Esophagus mucosa (tissue), 1 donor: ENCODE data around the gene PNKP. TPM values are rescaled to one million over a fixed set of nuclear protein-coding genes. Genes with fewer than 3 reads are reported as not detected.
A peak's percentile ranks its signal among the peaks of the same experiment; 100 is the strongest.

Source experiments
- ATAC-seq: fragments of 200-7000 bp; cut with Tn5 transposase; one replicate; pipeline ENCODE4 v1.9.1; 2020
- total RNA-seq: library from RNA; stranded (reverse); gene quantifications from one replicate; pipeline ENCODE4 v1.2.4, GENCODE V29; 2023
- donor health status: DM: yes; HTN: yes; CAD: no.

PNKP gene
- total RNA-seq, 1 donor from 2014 or later: 29.2 TPM

DNA sequence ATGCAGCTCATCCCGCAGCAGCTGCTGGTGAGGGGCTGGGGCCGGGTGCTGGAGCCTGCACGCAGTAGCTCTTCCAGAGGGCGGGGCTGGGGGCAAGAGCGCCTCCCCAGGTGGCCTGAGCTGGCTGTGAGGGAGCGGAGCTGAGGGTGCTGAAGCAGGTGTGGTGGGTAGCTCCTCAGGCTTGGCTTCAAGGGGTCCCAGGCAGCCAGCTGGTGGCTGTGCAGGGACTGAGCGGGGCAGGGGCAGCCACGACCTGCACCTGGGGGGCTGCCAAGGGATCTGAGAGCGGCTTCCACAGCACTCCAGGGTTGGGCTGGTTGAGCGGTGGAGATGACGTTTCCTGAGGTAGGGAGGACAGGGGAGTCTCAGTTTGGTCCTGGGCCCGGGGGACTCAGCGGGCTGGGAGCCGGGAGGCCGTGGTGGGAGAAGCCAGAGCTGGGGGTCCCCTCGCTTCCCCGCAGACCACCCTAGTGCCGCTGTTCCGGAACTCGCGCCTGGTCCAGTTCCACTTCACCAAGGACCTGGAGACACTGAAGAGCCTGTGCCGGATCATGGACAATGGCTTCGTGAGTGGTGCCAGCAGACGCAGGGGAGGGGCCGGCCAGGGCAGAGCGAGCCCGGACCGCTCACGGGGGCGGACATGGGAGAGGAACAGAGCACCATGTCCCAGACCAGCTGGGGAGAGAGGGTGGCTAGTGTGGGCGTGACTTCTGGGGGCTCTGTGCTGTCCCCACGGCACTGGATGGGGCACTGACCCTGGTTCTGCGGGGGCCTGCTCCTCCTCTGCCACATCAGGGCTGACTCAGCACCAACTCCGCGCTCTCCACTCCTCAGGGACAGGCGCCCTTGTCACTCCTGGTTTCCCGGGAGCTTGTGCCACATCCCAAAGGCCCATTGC is 9.0 kb downstream of the PNKP start:
- no peak for ATAC-seq

DNA sequence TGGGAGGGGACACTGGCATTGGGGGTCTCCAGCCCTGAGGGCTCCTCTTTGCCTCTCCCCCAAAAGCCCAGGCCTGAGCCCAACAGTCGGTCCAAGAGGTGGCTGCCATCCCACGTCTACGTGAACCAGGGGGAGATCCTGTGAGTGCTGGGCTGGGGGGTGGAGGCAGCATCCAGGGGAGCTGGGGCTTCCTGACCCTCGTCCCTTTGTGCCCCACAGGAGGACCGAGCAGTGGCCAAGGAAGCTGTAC is 9.6 kb downstream of the PNKP start:
- ATAC-seq: no peak

DNA sequence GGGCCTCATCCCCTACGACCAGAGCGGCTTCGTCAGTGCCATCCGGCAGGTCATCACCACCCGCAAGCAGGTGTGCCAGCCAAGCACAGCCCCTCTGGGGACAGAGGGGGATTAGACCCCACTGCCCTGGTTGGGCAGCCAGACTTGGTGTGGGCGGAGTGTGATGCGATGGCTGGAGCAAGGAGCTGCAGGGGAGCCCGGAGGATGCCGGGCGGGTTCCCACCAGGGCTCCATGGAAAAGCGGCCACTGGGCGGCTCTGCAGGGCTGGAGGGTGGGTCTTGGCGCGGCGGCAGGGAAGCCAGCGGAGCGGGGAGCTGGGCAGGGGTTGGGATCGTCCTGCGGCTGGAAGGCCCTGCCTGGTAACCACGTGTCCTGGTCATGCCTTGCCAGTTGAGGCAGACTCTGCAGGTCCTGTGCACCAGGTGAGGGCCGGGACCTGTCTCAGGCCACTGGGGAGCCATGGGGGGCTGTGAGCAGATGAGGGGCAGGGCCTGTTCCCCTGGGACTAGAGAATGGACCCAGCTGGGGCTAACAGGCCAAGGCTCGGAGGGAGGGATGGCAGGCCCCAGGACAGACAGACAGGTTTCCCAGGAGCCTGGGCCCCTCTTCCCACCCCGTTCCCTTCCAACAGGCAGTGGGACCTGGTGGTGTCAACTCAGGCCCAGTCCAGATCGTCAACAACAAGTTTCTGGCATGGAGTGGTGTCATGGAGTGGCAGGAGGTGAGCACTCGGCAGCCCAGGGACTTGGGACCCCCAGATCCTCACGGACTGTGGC is 10.1 kb downstream of the PNKP start:
- peak; percentile 0 for ATAC-seq

DNA sequence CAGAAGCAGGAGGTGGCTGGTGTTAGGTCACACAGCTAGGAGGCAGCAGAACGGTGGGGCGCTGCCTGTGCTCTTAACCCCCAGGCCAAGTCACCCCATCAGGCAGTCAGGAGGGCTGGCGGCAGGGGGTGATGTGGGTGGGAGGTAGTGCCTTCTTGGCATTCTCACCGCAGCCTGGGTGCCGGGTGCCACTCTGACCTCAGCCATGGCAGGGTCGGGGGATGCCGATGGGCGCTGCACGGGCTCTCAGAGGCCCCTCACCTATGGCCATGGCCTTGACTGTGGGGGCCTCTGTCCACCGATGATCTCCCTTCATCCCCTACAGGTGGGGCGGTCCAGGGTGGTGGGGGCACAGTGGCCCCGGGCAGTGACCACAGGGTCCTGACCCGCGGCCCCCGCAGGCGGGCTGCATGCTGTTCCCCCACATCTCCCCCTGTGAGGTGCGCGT is 10.8 kb downstream of the PNKP start:
- ATAC-seq: peak; percentile 2

DNA sequence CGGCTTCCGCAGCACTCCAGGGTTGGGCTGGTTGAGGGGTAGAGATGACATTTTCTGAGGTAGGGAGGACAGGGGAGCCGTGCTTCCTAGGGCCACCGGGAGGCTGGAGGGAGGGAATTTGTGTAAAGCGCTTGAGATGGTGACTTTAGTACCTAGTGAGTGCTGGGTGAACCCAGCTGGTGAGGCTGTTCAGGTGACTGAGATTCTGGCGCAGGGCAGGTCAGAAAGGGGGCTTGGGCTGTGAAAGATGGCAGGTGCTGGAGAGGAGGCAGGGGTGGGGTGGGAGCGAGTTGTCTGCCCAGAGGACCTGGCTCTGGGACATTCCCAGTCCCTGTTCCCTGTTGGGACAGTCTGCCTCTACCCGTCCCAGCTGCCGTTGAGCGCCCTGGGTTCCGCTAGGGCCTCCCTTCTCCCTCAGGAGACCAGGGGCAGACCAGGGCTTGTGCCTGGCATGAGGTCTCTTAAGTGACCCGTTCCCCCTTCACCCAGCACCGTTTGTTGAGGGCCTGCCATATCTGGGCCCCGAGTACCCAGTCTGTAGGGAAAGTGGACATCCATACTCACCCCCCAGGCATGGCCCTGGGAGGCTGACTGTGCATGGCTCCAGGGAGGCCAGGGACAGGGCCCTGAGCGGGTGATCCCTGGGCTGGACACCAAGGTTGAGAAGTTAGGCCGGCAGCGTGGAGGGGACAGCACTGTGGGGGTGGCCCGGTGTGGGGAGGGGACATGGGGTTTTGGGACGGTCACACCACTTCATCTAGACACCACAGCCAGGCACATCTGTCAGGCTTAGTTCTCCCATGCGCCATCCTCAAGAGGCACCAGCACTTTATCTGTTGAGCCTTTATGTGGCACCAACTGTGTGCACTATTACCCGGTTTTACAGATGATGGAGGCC is 11.5 kb downstream of the PNKP start:
- no peak for ATAC-seq

DNA sequence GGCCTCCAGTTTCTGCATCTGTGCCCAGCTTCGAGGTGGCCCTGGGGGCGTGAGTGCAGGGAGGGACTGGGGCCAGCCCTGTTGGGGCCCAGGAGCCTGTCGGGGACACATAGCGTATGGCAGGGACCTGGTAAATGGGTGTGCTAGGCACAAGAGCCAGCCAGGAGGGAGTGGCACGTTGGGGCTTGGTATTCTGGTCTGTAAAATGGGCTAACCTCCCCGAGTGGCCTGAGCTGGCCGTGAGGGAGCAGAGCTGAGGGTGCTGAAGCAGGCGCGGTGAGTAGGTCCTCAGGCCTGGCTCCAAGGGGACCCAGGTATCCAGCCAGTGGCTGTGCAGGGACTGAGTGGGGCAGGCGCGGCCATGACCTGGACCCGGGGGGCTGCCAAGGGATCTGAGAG is 12.1 kb downstream of the PNKP start:
- no peak for ATAC-seq

DNA sequence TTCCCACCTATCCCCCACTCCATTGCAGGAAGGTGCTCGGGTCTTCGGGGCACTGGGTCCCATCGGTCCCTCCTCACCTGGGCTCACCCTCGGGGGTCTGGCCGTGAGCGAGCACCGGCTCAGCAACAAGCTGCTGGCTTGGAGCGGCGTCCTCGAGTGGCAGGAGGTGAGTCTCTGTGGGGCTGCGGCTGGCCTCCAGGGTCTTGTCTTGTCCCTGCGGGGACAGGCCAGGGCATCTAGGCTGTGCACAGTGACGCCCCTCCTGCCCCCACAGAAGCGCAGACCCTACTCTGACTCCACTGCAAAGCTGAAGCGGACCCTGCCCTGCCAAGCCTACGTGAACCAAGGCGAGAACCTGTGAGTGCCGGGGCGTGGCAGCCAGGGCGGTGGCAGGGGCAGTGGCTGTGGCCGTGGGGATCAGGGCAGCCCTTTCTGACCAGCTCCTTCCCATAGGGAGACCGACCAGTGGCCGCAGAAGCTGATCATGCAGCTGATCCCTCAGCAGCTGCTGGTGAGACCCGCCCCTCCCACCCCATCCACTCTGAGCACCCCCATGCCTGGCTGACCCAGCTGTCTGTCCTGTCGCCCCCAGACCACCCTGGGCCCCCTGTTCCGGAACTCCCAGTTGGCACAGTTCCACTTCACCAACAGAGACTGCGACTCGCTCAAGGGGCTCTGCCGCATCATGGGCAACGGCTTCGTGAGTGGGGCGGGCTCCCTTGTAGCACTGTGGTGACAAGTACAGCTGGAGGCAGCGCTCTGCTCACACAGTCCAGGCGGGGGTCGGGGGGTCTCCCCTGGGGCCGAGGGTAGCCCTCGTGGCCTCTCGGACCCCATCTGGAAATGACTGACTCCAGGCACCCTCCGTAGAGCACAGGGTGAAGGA is 12.8 kb downstream of the PNKP start:
- no peak for ATAC-seq

DNA sequence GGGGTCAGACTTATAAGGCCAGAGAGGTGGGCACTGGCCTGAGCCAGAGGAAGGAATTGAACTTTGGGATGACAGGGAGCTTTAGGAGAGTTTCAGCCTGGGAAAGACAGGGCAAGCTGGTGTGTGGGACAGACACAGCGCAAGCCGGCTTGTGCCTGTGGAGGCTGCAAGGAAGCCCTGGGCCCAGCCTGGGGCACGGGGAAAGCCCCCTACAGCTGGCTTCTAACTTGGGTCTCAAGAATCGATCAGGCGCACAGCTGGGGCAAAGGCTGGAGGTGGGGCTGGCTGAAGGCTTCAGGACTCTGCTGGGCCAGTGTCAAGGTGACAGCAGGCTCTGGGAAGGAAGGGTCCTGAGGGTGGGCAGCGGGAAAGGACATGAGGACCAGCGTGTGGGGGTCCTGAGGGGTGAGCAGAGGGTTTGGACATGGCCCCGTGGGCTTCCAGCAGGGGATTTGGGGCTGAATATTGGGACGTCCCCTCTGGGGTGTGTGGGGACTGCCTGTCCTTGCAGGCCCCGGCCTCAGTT is 13.5 kb downstream of the PNKP start:
- no peak for ATAC-seq

DNA sequence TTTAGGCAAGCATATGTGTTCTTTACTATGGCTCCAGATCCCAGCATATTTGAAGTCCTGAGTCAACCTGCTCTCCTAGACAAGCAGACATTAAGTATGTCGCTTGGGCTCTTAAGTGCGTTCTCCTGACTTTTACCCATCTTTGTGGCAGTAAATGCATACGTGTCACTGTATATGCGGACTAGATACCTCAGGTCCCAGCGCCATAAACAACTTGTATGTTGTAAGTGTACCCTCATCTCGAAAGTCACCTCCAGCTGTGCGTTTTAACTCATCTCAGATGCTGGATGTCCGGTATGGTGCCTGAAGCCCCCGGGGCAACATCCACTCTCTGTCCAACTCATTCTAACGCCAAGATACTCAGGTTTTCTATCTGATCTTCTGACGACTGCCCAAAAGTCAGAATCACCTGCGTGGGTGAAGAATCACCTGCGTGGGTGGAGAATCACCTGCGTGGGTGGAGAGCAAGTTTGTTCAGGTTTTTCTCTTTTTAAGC is 14.7 kb downstream of the PNKP start:
- ATAC-seq: no peak

DNA sequence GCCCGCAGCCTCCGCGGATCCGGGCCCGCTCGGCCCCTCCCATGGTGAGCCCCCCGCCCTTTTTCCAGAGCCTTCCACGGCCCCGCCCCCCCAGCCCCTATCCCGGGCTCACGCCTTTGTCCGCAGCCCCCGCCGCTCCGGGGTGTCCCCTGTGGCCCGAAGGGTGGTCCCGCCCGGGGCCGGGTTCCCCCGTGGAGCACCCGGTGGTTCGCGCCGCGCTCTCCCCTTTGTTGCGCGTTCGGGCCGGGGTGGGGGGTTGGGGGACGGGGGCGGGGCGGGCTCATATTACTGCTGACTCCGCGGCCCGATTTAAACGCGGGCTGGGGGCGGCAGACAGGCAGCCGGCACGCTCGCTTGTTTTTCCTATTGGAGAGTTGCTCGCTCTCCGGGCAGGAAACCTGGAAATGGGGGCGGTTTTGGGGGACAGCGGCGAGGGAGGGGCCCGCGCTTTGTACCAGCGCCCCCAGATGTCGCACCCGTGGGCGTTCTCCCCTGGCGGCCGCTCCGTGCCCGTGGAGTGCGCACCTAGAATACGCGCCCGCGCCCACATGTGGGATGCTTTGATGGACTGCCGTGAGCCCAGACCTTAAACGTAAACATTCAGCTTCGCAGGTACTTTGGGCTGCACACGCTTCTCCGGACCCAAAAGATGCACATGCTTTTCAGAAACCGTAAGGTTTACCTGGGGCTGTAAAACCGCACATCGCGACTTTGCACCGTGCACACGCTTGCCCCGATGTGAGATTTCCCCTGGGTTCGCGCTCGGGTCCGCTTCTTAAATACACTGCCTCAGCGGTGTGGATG is 15.7 kb downstream of the PNKP start:
- ATAC-seq: no peak

DNA sequence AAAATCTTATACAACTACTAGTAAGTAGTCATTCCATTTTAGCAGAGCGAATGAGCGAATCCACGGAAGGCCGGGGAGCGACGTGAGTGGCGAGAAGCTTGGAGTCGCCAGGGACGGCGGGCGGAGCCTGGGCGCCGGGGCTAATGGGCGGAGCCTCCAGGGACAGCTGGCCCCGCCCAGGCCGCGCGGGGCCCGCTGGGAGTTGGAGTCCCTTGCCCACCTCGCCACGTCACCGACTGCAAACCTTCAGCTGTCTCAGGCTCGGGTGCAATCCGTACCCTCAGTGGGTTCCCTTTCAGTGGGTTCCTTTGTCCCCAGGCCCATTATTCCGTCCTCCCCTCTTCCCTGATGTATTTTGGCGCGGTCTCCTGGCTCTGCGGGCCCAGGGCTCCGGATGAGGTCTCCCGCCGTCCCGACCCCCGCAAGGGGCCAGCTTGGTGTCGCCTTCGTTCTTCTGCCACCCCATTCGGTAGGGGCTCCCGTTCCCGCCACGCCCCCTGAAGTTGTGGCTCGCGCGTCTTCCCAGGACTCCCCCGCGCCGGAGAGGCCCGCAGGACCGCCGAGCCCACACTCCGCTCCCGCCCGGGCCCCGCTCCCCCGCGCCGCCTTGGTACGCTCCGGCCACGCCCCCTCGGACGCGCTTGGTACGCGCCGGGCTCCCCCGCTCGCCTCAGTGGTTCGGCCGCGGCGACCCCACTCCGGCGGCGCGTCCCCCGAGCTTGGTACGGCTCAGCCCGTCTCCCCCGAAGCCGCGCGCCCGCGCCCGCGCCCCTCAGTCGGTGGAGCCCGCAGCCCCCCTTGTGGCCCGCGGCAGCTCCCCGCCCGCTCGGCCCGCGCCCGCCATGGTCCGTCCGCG is 16.7 kb downstream of the PNKP start, which contains the start of gene PTOV1:
Gene PTOV1 (plus strand): TSS at position 673 of the 856 bp plus-strand sequence.
- ATAC-seq: peak; percentile 87

DNA sequence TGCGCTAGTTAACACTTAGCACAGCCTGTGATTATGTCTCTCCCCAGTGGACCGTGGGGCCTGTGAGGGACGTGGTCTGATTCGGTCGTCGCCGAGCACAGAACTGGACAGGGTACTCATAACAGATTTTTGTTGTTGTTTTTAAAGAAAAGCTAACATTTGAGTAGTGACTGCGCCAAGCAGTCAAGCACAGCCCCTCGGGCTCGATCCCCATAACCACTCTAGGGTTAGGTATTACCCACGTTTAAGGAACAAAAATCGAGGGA is 17.2 kb downstream of the PNKP start:
- no peak for ATAC-seq

DNA sequence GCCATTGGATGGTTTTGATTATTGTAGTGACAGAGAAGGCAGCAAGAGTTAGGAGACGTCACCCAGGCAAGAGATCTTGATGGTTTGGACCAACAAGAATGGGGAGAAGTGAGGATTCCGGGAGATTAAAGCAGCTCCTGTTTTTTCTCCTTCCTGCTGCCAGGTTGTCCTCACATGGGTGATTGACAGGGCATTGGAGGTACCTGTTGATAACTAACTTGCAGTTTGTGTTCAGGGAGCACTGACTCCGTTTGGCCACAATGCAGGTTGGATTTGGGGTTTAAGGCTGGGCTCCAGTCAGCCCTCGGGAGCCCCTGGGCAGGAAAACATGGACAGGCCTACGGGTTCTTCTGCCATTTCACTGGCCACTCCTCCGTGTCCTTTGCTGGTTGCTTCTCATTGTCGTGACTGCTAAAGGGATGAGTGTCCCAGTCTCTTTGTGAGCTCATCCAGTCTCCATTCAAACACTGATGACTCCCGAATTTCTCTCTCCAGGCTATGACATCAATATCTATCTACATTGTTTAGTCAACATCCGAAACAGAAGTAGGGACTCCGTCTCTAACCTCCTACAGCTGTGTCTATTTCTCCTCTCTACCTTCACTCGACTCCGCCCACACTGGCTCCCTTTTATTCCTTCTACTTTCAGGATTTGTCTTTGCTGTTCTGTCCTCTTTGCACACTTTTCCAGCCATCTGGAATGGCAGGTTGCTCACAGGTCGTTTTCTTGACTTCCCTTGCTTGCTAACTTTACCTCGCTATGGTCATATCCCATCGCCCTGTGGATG is 17.7 kb downstream of the PNKP start:
- ATAC-seq: no peak

DNA sequence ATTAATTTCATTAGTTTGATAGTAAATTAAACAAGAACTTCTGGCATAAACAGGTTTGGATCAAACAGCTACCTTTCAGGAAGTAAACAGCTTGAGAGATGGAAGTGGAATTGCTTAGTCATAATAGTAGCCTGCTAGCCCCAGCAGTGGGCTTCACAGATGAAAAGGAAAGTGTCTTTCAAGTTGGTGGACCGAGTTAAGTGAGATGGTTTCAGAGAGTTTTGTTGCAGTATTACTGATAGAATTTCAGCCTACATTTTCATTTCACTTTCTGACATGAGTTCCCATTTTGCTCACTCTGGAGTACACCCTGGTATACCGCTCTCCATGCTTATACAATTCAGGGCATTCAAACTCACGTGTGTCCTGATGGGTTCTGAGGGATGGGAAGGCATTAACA is 18.4 kb downstream of the PNKP start:
- ATAC-seq: no peak

DNA sequence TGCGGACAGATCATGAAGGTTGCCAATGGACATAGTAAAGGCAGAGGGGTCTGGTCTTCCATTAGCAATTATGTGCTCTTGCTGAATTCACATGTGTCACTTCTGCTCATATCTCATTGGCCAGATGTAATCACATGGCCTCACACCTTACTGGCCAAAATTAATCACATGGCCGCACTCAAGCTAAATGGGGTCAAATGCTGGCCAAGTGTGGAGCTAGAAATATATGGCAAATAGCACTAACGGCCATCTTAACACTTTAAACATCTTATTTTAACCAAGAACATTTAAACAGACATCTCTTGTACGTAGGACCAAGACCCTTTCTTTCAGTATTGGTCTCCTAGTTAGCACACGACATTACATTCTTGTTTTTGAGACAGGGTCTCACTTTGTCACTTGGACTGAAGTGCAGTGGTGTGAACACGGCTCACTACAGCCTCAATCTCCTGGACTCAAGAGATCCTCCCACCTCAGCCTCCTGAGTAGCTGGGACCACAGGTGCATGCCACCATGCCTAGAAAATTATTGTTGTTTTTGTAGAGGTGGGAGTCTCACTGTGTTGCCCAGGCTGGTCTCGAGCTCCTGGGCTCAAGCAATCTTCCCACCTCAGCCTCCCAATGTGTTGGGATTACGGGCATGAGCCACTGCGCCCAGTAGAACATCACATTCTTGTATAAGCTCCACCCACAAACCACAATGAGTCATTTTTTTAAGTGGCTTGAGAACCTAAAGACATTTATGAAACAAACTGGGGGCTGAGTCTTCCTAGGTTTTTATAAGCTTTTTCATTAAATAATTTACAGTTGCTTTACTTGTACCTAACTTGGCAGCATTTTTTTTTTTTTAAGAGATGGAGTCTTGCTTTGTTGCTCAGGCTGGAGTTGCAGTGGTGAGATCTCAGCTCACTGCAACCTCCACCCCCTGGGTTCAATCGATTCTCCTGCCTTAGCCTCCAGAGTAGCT is 19.4 kb downstream of the PNKP start:
- no peak for ATAC-seq

DNA sequence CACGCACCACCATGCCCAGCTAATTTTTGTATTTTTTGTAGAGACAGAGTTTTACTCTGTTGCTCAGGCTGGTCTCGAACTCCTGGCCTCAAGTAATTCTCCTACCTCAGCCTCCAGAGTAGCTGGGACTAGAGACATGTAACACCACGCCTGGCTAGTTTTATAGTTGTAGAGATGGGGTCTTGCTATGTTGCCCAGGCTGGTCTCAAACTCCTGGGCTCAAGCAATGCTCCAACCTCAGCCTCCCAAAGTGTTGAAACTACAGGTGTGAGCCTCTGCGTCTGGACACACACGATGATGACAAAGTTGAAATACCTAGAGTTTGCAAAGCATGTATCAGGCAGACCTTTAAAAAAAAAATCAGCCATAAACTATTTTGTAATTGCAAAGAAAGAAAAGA is 21.0 kb downstream of the PNKP start:
- no peak for ATAC-seq

DNA sequence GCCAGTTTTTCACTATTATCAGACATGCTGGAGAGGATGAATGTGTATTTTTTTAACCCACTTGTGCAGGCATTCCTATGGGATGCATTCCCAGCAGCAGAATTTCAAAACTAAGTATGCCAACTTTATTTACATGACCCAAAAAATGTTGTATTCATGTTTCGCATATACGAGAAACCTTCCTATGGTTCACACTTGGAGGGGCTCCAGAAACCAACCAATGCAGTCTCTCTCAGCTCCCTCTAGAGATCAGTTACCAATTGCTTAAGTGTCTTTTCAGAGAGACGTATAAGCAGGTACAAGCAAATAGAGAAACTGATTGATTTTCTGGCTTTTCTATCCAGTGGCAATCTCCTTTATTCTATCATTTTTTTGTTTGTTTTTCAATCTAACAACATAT is 22.0 kb downstream of the PNKP start:
- no peak for ATAC-seq
